Endothelial cell of umbilical vein (primary cell): ENCODE measurements around the gene CDK5R2. TPM values are rescaled to one million over a fixed set of nuclear protein-coding genes. Genes with fewer than 3 reads are reported as not detected.

ENCODE experiments used
- BruUV-seq: library from RNA; stranded (reverse); fragments of 400-500 nt; replicated peaks from 2 replicates; lab custom pipeline; 2021; lab: Mats Ljungman, UMichigan
- CTCF ChIA-PET: fragments of 300-600, 350-600 bp; sonication (Branson Sonifier 250); formaldehyde crosslinking; loops from one replicate; lab custom pipeline; 2021; ENCODE audit warnings: antibody characterized with exemption, inconsistent platforms; lab: Charles Lee
- POLR2A ChIA-PET: fragments of 300-600, 350-600 bp; sonication (Branson Sonifier 250); formaldehyde crosslinking; loops from one replicate; lab custom pipeline; 2021; ENCODE audit warnings: antibody characterized with exemption, inconsistent platforms; lab: Charles Lee
- DNase-seq: peaks from one replicate; pipeline ENCODE4 v3.0.0-alpha.2; 2011; ENCODE audit warnings: low read depth, low spot score
- FAIRE-seq: peaks from 2 replicates; lab custom pipeline; 2011; peaks lifted over from hg19 to GRCh38; lab: Jason Lieb, UNC
- H2AFZ ChIP-seq: 2 replicates; pipeline ENCODE4 v1.6.0; 2012; ENCODE audit warnings: low read depth, low read length, control low read depth, inconsistent platforms
- H3K27ac ChIP-seq: 2 replicates; pipeline ENCODE4 v1.5.1; 2011; ENCODE audit warnings: low read depth, mild to moderate bottlenecking, control low read depth, low read length, moderate library complexity; ENCODE audit not compliant: insufficient read depth
- H3K27me3 ChIP-seq, 2 experiments: 2 replicates each; pipeline versions ENCODE4 v1.6.0 to v1.6.1; 2011; ENCODE audit warnings: low read length in 2 of 2, mixed read lengths in 1 of 2; ENCODE audit not compliant: control insufficient read depth in 2 of 2, insufficient read depth in 2 of 2
- H3K36me3 ChIP-seq, 2 experiments: 2 replicates in 1 of 2; 3 replicates in 1 of 2; pipeline ENCODE4 v1.5.1; 2011; ENCODE audit warnings: low read length in 2 of 2, mild to moderate bottlenecking in 1 of 2, moderate library complexity in 1 of 2; ENCODE audit not compliant: control insufficient read depth in 2 of 2, insufficient read depth in 2 of 2; ENCODE audit errors: extremely low read depth in 1 of 2
- H3K4me1 ChIP-seq: 3 replicates; pipeline ENCODE4 v1.5.1; 2011; ENCODE audit warnings: mild to moderate bottlenecking, low read length; ENCODE audit not compliant: control insufficient read depth, insufficient read depth; ENCODE audit errors: extremely low read depth
- H3K4me2 ChIP-seq: 2 replicates; pipeline ENCODE4 v1.6.1; 2011; ENCODE audit warnings: low read length, control low read depth, mixed read lengths; ENCODE audit not compliant: insufficient read depth
- H3K4me3 ChIP-seq, 3 experiments: fragments of 200-600 bp in 1 of 3; sonication (generic), shearing (Covaris generic) in 1 of 3; replicated peaks in 1 of 3; 2 replicates each; pipeline ENCODE4 v1.5.1; 2011 to 2016; ENCODE audit warnings: control low read depth in 3 of 3, low read length in 3 of 3, mild to moderate bottlenecking in 2 of 3, inconsistent platforms in 1 of 3, low read depth in 1 of 3, moderate library complexity in 1 of 3; ENCODE audit not compliant: insufficient read depth in 1 of 3
- H3K79me2 ChIP-seq: 2 replicates; pipeline ENCODE4 v1.6.0; 2012; ENCODE audit warnings: low read length, inconsistent platforms; ENCODE audit not compliant: control insufficient read depth, insufficient read depth
- H3K9ac ChIP-seq: replicated peaks from 2 replicates; pipeline ENCODE3; 2011; ENCODE audit warnings: low read length, control low read depth; ENCODE audit not compliant: insufficient read depth; ENCODE audit errors: extremely low read depth
- H3K9me1 ChIP-seq: replicated peaks from 3 replicates; pipeline ENCODE4 v1.6.0; 2011; ENCODE audit warnings: mild to moderate bottlenecking, low read length; ENCODE audit not compliant: control insufficient read depth, insufficient read depth; ENCODE audit errors: extremely low read depth
- H3K9me3 ChIP-seq: replicated peaks from 2 replicates; pipeline ENCODE4 v1.5.1; 2012; ENCODE audit warnings: low read length, inconsistent platforms; ENCODE audit not compliant: control insufficient read depth, insufficient read depth
- H4K20me1 ChIP-seq: replicated peaks from 2 replicates; pipeline ENCODE3; 2011; ENCODE audit warnings: mild to moderate bottlenecking, low read length; ENCODE audit not compliant: control insufficient read depth, insufficient read depth; ENCODE audit errors: extremely low read depth
- CTCF ChIP-seq, 2 donors: IDR thresholded peaks; 1 replicate in 1 of 2; 2 replicates in 1 of 2; pipeline ENCODE4 v1.5.1; 2011; ENCODE audit warnings: low read length in 2 of 2, mild to moderate bottlenecking in 2 of 2, moderate library complexity in 2 of 2, control low read depth in 1 of 2, inconsistent platforms in 1 of 2, low read depth in 1 of 2; ENCODE audit not compliant: insufficient read depth in 1 of 2; ENCODE audit errors: extremely low read depth in 1 of 2
- EZH2 ChIP-seq: IDR thresholded peaks from 2 replicates; pipeline ENCODE4 v1.6.1; 2012; ENCODE audit warnings: borderline replicate concordance, low read depth, mild to moderate bottlenecking, moderate library complexity, low read length, inconsistent platforms; ENCODE audit not compliant: severe bottlenecking
- FOS ChIP-seq: IDR thresholded peaks from 2 replicates; pipeline ENCODE4 v1.6.1; 2011; ENCODE audit warnings: mild to moderate bottlenecking, low read length, moderate library complexity, borderline replicate concordance; ENCODE audit not compliant: insufficient read depth
- GATA2 ChIP-seq: IDR thresholded peaks from 2 replicates; pipeline ENCODE4 v1.7.0; 2011; ENCODE audit warnings: low read depth, mild to moderate bottlenecking, moderate library complexity, mixed read lengths, low read length; ENCODE audit not compliant: insufficient read length, insufficient read depth
- JUN ChIP-seq: IDR thresholded peaks from 2 replicates; pipeline ENCODE4 v1.6.1; 2011; ENCODE audit warnings: borderline replicate concordance, low read depth; ENCODE audit not compliant: insufficient read length, insufficient read depth
- MAX ChIP-seq: IDR thresholded peaks from 2 replicates; pipeline ENCODE4 v1.6.1; 2011; ENCODE audit not compliant: insufficient read depth, insufficient read length
- MYC ChIP-seq: IDR thresholded peaks from one replicate; pipeline ENCODE4 v1.6.1; 2011; ENCODE audit warnings: mild to moderate bottlenecking, low read depth, low read length
- POLR2A ChIP-seq: IDR thresholded peaks from 2 replicates; pipeline ENCODE4 v1.6.1; 2012; ENCODE audit warnings: low read depth, mild to moderate bottlenecking, control low read depth, low read length
- POLR2AphosphoS5 ChIP-seq: IDR thresholded peaks from 2 replicates; pipeline ENCODE4 v1.6.1; 2012; ENCODE audit warnings: low read depth, mild to moderate bottlenecking, control low read depth, low read length, moderate library complexity; ENCODE audit not compliant: insufficient read depth
- dilution Hi-C: fragments of 300-500 bp; cut with MboI; formaldehyde crosslinking; loops from one replicate; pipeline ENCODE4 v1.15.0; 2019; ENCODE audit warnings: low sequenced_read_pairs; ENCODE audit not compliant: extremely low pct_ligation_motif_present
- intact Hi-C: fragments of 100-400 bp; cut with micrococcal nuclease; formaldehyde crosslinking; loops from one replicate; pipeline ENCODE4 v1.10.0; 2022
- polyA plus RNA-seq, 4 experiments: library from polyadenylated mRNA; depleted of rRNA in 3 of 4; stranded (reverse) in 3 of 4; unstranded in 1 of 4; fragments of >200 nt; gene quantifications; 2 replicates each; pipeline versions ENCODE4 v1.2.1 to v1.2.3, GENCODE V29; 2011 to 2012; ENCODE audit warnings: missing spikeins in 1 of 4
- total RNA-seq: library from RNA; stranded (reverse); gene quantifications from 2 replicates; pipeline ENCODE4 v1.2.3, GENCODE V29; 2021

The CDK5R2 gene
- total and polyA plus RNA-seq, 2 donors (not counting 3 experiments of a cell fraction or from before 2014, with no cell fraction given): 0.03 TPM; not detected in 1

GRCh38 chr2:219002395-219003266 is 43.2 kb downstream of the CDK5R2 start:
- CTCF ChIA-PET: interaction anchor here (0.8 to 8.0 kb wide), 7 partner anchors 13 to 186 kb away, joined by 3 to 56 read pairs (median 4); no protein-coding TSS in a partner anchor
- H3K4me3 ChIP-seq: no peak overlapping the region
- H3K79me2 ChIP-seq: no peaks in the 10 kb centered on the region
- no peaks in the 10 kb centered on the region for H3K4me1 ChIP-seq
- no TSS peak for BruUV-seq
- dilution Hi-C loops: no loop called here
- H4K20me1 ChIP-seq: no peaks in the 10 kb centered on the region
- DNase-seq (no peak), FAIRE-seq (no peak)
- H2AFZ ChIP-seq: no peak overlapping the region
- no peak overlapping the region for H3K4me2 ChIP-seq
- peaks cover 56% of the 10 kb centered on the region in 2 experiments for H3K27me3 ChIP-seq
- no peaks in the 10 kb centered on the region for H3K9me1 ChIP-seq
- H3K36me3 ChIP-seq: no peaks in the 10 kb centered on the region
- intact Hi-C loops: loop anchor here (1.0 kb wide), 1 partner anchor 22 kb away; no protein-coding TSS in a partner anchor
- no peak for TF ChIP-seq GATA2
- TF ChIP-seq MYC: no peak
- no peak for TF ChIP-seq MAX
- no peak for TF ChIP-seq JUN
- no peak for TF ChIP-seq POLR2A
- peak; percentile 99 for TF ChIP-seq EZH2
- TF ChIP-seq FOS: no peak
- TF ChIP-seq CTCF (IDR thresholded peaks at IDR 0.05; ENCODE audit: extremely low read depth in 1 of 2, insufficient read depth in 1 of 2, low read depth in 1 of 2, low read length in 2 of 2): peak; percentile 48 to 63
- no peak for TF ChIP-seq POLR2AphosphoS5
- no peak overlapping the region for H3K27ac ChIP-seq
- H3K9ac ChIP-seq: no peak overlapping the region
- POLR2A ChIA-PET: no interaction called here
- H3K9me3 ChIP-seq: no peaks in the 10 kb centered on the region
